Ishikawa (cell line): ENCODE data around the gene RAB9A.

Source experiments
- CREB1 ChIP-seq: IDR thresholded peaks from 2 replicates; pipeline ENCODE4 v1.6.1; 2012; ENCODE audit warnings: low read depth
- EP300 ChIP-seq: IDR thresholded peaks from 2 replicates; pipeline ENCODE4 v1.6.1; 2012; ENCODE audit warnings: borderline replicate concordance
- RAD21 ChIP-seq: IDR thresholded peaks from 2 replicates; pipeline ENCODE4 v1.6.1; 2012; ENCODE audit warnings: low read depth
- TAF1 ChIP-seq: IDR thresholded peaks from 2 replicates; pipeline ENCODE4 v1.6.1; 2012; ENCODE audit warnings: low read depth, mild to moderate bottlenecking
- TCF12 ChIP-seq: IDR thresholded peaks from 2 replicates; pipeline ENCODE4 v1.6.1; 2012; ENCODE audit warnings: low read depth
- TEAD4 ChIP-seq: IDR thresholded peaks from 2 replicates; pipeline ENCODE4 v1.6.1; 2012
- YY1 ChIP-seq: IDR thresholded peaks from 2 replicates; pipeline ENCODE4 v1.6.1; 2012; ENCODE audit warnings: low read depth
- TF ChIP-seq, protein P1 (sequence below): IDR thresholded peaks from 2 replicates; pipeline ENCODE4 v1.6.1; 2012; ENCODE audit warnings: low read depth, mild to moderate bottlenecking
- TF ChIP-seq, protein P2 (sequence below): IDR thresholded peaks from 2 replicates; pipeline ENCODE4 v1.6.1; 2012

DNA sequence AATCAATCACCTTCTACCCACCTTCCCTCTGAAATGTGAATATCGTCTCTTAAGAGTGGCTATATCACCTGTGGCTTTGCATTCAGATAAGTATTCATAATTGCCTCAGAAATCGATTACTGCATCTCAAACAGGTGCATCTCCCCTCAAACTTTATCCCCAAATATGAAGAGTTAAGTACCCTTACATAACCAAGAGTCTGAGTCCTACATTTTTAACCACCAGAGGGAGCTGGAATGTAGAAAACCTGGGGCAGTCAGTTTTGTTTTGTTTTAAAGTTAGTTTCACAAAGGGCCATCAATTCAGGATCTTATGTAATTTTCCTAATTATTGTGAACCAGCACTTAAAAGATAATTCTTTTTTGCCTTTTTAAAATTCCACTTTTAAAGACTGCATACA is 30.3 kb upstream of the RAB9A start:
- TF ChIP-seq EP300 (no peak), RAD21 (peak; percentile 62), TAF1 (no peak), TEAD4 (no peak), YY1 (no peak), TCF12 (no peak), CREB1 (no peak)
- TF ChIP-seq, protein P1, sequence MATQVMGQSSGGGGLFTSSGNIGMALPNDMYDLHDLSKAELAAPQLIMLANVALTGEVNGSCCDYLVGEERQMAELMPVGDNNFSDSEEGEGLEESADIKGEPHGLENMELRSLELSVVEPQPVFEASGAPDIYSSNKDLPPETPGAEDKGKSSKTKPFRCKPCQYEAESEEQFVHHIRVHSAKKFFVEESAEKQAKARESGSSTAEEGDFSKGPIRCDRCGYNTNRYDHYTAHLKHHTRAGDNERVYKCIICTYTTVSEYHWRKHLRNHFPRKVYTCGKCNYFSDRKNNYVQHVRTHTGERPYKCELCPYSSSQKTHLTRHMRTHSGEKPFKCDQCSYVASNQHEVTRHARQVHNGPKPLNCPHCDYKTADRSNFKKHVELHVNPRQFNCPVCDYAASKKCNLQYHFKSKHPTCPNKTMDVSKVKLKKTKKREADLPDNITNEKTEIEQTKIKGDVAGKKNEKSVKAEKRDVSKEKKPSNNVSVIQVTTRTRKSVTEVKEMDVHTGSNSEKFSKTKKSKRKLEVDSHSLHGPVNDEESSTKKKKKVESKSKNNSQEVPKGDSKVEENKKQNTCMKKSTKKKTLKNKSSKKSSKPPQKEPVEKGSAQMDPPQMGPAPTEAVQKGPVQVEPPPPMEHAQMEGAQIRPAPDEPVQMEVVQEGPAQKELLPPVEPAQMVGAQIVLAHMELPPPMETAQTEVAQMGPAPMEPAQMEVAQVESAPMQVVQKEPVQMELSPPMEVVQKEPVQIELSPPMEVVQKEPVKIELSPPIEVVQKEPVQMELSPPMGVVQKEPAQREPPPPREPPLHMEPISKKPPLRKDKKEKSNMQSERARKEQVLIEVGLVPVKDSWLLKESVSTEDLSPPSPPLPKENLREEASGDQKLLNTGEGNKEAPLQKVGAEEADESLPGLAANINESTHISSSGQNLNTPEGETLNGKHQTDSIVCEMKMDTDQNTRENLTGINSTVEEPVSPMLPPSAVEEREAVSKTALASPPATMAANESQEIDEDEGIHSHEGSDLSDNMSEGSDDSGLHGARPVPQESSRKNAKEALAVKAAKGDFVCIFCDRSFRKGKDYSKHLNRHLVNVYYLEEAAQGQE: no peak
- TF ChIP-seq, protein P2, sequence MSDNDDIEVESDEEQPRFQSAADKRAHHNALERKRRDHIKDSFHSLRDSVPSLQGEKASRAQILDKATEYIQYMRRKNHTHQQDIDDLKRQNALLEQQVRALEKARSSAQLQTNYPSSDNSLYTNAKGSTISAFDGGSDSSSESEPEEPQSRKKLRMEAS: no peak
